HepG2 (cell line): Measurements from ENCODE around the gene ENO3. TPM values are rescaled to one million over a fixed set of nuclear protein-coding genes. Genes with fewer than 3 reads are reported as not detected.

ENCODE experiments used
- FIP1L1 ChIP-seq: fragments of 200-400 bp; formaldehyde crosslinking; IDR thresholded peaks from 2 replicates; pipeline ENCODE4 v1.6.1; 2018; ENCODE audit warnings: low read depth, mild to moderate bottlenecking, low read length, moderate library complexity, borderline replicate concordance; ENCODE audit not compliant: insufficient read depth
- HMG20A ChIP-seq: IDR thresholded peaks from 2 replicates; pipeline ENCODE4 v1.6.1; 2016; ENCODE audit warnings: borderline replicate concordance
- NRL ChIP-seq: sonication (generic); formaldehyde crosslinking; IDR thresholded peaks from 2 replicates; pipeline ENCODE4 v1.5.0; 2020; ENCODE audit warnings: missing genetic modification reagents, mild to moderate bottlenecking, moderate library complexity, borderline replicate concordance
- SNAPC2 ChIP-seq: sonication (generic); formaldehyde crosslinking; IDR thresholded peaks from 2 replicates; pipeline ENCODE4 v1.8.1; 2022; ENCODE audit warnings: mild to moderate bottlenecking, missing genetic modification reagents
- SPEN ChIP-seq: sonication (generic); formaldehyde crosslinking; IDR thresholded peaks from 2 replicates; pipeline ENCODE4 v1.5.1; 2020; ENCODE audit warnings: low read depth, mild to moderate bottlenecking, missing genetic modification reagents
- THRA ChIP-seq: sonication (generic); formaldehyde crosslinking; IDR thresholded peaks from 2 replicates; pipeline ENCODE4 v1.4.0; 2020; ENCODE audit warnings: missing genetic modification reagents, borderline replicate concordance
- ZNF335 ChIP-seq: sonication (generic); formaldehyde crosslinking; IDR thresholded peaks from 2 replicates; pipeline ENCODE4 v1.4.0; 2020; ENCODE audit warnings: missing genetic modification reagents
- ZNF383 ChIP-seq: sonication (generic); formaldehyde crosslinking; IDR thresholded peaks from 2 replicates; pipeline ENCODE4 v1.4.0; 2020; ENCODE audit warnings: missing genetic modification reagents, mild to moderate bottlenecking, borderline replicate concordance
- ZNF790 ChIP-seq: sonication (generic); formaldehyde crosslinking; IDR thresholded peaks from 2 replicates; pipeline ENCODE4 v1.8.0; 2022; ENCODE audit warnings: missing genetic modification reagents, mild to moderate bottlenecking, borderline replicate concordance
- ZSCAN9 ChIP-seq: IDR thresholded peaks from 2 replicates; pipeline ENCODE4 v1.6.1; 2016; ENCODE audit warnings: borderline replicate concordance
- polyA plus RNA-seq, 8 experiments: library from polyadenylated mRNA; depleted of rRNA in 3 of 8; stranded (reverse) in 7 of 8; unstranded in 1 of 8; fragments of >200 nt; fragmentation: Illumina TruSeq in 4 of 8; extraction: Trizol in 4 of 8; gene quantifications; 2 replicates each; pipeline versions ENCODE4 v1.2.1 to v1.2.3, GENCODE V29; 2011 to 2016; ENCODE audit warnings: low read depth in 4 of 8, missing spikeins in 1 of 8, mixed read lengths in 1 of 8; ENCODE audit not compliant: insufficient read depth in 1 of 8
- total RNA-seq, 5 experiments: library from RNA; depleted of rRNA; stranded (reverse); fragments of >200 nt; fragmentation: Illumina TruSeq; extraction: Trizol; gene quantifications; 2 replicates each; pipeline ENCODE4 v1.2.3, GENCODE V29; 2016; ENCODE audit warnings: low read depth in 1 of 5
- TF ChIP-seq, protein P1 (sequence below): sonication (generic); formaldehyde crosslinking; conservative IDR thresholded peaks from 2 replicates; pipeline ENCODE4 v1.8.1; 2023; ENCODE audit warnings: missing genetic modification reagents
- TF ChIP-seq, protein P2 (sequence below): sonication (generic); formaldehyde crosslinking; IDR thresholded peaks from 2 replicates; pipeline ENCODE4 v1.9.0; 2021; ENCODE audit warnings: missing genetic modification reagents, borderline replicate concordance
- TF ChIP-seq, protein P3 (sequence below): sonication (generic); formaldehyde crosslinking; IDR thresholded peaks from one replicate; pipeline ENCODE4 v1.5.1; 2020; ENCODE audit warnings: mild to moderate bottlenecking, missing genetic modification reagents; ENCODE audit errors: not compliant biosample characterization

ENO3 gene
- total and polyA plus RNA-seq, 2 of the 13 experiments (the other 11 are each of a cell fraction or from before 2014, with no cell fraction given), result 59.8 to 69.8 TPM

DNA sequence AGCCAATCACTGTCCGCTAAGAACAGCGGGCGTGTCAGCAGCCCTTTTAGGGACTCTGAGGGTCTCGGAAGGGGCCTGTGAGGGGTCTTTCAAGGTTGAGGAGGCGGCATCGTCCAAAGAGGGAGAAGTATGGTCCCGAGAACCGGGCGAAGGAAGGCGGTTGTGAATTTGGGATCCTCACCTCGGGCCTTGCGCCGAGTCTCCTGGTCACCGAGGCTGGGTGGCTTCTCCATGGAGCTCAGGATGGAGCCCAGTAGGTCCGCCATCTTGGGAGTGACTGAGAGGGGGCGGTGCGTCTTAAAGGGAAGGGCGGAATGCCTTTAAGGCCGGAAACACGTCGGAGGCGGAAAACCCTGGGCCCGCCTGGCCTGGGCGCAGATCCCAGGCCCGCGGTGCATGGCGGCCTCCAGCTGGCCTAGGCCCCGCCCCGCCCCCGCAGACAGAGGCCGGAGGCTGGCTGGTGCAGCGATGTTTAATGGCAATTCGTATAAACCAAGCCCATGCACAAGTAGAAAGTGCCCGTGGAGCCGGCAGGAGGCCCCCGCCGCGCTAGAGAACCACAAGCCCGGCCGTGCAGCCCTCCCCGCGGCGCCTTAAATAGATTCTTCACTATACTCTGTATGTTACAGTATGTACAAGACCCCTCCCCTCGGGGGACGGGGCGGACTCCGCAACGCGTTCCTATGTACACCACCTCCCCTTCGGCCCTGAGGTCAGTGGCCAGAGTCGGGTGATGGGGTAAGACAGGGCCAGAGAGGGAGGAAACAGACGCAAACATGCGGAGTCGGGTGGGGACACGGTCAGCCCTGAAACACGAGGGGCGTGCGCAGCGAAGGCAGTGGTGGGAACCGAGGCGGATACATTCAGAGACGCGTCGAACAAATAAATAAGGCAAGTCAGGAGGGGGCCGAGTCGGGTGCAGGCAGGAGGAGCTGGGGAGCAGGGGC lies 16.9 kb downstream of the ENO3 start, which contains the start of gene SPAG7 (continued):
- TF ChIP-seq, protein P1, sequence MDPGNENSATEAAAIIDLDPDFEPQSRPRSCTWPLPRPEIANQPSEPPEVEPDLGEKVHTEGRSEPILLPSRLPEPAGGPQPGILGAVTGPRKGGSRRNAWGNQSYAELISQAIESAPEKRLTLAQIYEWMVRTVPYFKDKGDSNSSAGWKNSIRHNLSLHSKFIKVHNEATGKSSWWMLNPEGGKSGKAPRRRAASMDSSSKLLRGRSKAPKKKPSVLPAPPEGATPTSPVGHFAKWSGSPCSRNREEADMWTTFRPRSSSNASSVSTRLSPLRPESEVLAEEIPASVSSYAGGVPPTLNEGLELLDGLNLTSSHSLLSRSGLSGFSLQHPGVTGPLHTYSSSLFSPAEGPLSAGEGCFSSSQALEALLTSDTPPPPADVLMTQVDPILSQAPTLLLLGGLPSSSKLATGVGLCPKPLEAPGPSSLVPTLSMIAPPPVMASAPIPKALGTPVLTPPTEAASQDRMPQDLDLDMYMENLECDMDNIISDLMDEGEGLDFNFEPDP (CRISPR knock-in tag), result 0 out of 2 replicates have a peak, but pooled peaks have one; percentile 91
- TF ChIP-seq THRA (CRISPR knock-in tag), result peak; percentile 40; the same call in 1 of the 2 replicates
- 0 out of 2 replicates have a peak, but pooled peaks have one; percentile 19 for TF ChIP-seq ZSCAN9 (CRISPR knock-in tag)
- TF ChIP-seq HMG20A (CRISPR knock-in tag), result no peak; the same call in 1 of the 2 replicates
- TF ChIP-seq ZNF383, result no peak
- TF ChIP-seq NRL, result peak; percentile 85; the same call in 1 of the 2 replicates
- peak; percentile 58 for TF ChIP-seq ZNF335 (CRISPR knock-in tag)
- peak; percentile 87; the same call in 1 of the 2 replicates for TF ChIP-seq FIP1L1
- TF ChIP-seq, protein P2, sequence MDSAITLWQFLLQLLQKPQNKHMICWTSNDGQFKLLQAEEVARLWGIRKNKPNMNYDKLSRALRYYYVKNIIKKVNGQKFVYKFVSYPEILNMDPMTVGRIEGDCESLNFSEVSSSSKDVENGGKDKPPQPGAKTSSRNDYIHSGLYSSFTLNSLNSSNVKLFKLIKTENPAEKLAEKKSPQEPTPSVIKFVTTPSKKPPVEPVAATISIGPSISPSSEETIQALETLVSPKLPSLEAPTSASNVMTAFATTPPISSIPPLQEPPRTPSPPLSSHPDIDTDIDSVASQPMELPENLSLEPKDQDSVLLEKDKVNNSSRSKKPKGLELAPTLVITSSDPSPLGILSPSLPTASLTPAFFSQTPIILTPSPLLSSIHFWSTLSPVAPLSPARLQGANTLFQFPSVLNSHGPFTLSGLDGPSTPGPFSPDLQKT (CRISPR knock-in tag), result peak; percentile 25; the same call in 1 of the 2 replicates
- 0 out of 2 replicates have a peak, but pooled peaks have one; percentile 79 for TF ChIP-seq ZNF790 (CRISPR knock-in tag)
- TF ChIP-seq SPEN, result peak; percentile 95
- TF ChIP-seq, protein P3, sequence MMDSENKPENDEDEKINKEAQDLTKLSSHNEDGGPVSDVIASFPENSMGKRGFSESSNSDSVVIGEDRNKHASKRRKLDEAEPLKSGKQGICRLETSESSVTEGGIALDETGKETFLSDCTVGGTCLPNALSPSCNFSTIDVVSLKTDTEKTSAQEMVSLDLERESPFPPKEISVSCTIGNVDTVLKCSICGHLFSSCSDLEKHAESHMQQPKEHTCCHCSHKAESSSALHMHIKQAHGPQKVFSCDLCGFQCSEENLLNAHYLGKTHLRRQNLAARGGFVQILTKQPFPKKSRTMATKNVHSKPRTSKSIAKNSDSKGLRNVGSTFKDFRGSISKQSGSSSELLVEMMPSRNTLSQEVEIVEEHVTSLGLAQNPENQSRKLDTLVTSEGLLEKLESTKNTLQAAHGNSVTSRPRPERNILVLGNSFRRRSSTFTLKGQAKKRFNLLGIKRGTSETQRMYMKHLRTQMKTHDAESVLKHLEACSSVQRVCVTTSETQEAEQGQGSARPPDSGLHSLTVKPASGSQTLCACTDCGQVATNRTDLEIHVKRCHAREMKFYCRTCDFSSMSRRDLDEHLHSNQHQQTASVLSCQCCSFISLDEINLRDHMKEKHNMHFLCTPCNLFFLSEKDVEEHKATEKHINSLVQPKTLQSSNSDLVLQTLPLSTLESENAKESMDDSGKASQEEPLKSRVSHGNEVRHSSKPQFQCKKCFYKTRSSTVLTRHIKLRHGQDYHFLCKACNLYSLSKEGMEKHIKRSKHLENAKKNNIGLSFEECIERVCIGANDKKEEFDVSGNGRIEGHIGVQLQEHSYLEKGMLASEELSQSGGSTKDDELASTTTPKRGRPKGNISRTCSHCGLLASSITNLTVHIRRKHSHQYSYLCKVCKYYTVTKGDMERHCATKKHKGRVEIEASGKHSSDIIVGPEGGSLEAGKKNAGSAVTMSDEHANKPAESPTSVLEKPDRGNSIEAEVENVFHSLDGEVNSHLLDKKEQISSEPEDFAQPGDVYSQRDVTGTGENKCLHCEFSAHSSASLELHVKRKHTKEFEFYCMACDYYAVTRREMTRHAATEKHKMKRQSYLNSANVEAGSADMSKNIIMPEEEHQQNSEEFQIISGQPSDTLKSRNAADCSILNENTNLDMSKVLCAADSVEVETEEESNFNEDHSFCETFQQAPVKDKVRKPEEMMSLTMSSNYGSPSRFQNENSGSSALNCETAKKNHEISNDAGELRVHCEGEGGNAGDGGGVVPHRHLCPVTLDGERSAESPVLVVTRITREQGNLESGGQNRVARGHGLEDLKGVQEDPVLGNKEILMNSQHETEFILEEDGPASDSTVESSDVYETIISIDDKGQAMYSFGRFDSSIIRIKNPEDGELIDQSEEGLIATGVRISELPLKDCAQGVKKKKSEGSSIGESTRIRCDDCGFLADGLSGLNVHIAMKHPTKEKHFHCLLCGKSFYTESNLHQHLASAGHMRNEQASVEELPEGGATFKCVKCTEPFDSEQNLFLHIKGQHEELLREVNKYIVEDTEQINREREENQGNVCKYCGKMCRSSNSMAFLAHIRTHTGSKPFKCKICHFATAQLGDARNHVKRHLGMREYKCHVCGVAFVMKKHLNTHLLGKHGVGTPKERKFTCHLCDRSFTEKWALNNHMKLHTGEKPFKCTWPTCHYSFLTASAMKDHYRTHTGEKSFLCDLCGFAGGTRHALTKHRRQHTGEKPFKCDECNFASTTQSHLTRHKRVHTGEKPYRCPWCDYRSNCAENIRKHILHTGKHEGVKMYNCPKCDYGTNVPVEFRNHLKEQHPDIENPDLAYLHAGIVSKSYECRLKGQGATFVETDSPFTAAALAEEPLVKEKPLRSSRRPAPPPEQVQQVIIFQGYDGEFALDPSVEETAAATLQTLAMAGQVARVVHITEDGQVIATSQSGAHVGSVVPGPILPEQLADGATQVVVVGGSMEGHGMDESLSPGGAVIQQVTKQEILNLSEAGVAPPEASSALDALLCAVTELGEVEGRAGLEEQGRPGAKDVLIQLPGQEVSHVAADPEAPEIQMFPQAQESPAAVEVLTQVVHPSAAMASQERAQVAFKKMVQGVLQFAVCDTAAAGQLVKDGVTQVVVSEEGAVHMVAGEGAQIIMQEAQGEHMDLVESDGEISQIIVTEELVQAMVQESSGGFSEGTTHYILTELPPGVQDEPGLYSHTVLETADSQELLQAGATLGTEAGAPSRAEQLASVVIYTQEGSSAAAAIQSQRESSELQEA (CRISPR knock-in tag), result peak; percentile 23
- TF ChIP-seq SNAPC2 (CRISPR knock-in tag), result 0 out of 2 replicates have a peak, but pooled peaks have one; percentile 61
